H9 (cell line): ENCODE measurements around the gene KRTAP4-5. TPM values are rescaled to one million over a fixed set of nuclear protein-coding genes. Genes with fewer than 3 reads are reported as not detected.

Experiments used
- DNase-seq: peaks from one replicate; pipeline ENCODE4 v3.0.0-alpha.2; 2017
- H2AFZ ChIP-seq: one replicate; pipeline ENCODE4 v1.6.1; 2013; ENCODE audit warnings: mild to moderate bottlenecking, low read length, control low read depth, moderate library complexity
- H2AK5ac ChIP-seq: 2 replicates; pipeline ENCODE4 v1.6.1; 2013; ENCODE audit warnings: low read length, control low read depth, mixed read lengths; ENCODE audit not compliant: insufficient read length
- H2BK120ac ChIP-seq: one replicate; pipeline ENCODE4 v1.6.1; 2013; ENCODE audit warnings: low read depth, mild to moderate bottlenecking, low read length, control low read depth, inconsistent platforms; ENCODE audit not compliant: poor library complexity, severe bottlenecking
- H2BK12ac ChIP-seq: 2 replicates; pipeline ENCODE4 v1.6.1; 2013; ENCODE audit warnings: low read length, control low read depth, mixed read lengths, low read depth; ENCODE audit not compliant: insufficient read length
- H2BK15ac ChIP-seq: 2 replicates; pipeline ENCODE4 v1.6.1; 2013; ENCODE audit warnings: low read depth, low read length, control low read depth
- H2BK20ac ChIP-seq: one replicate; pipeline ENCODE4 v1.6.1; 2013; ENCODE audit warnings: low read depth, mild to moderate bottlenecking, low read length, control low read depth, inconsistent platforms; ENCODE audit not compliant: poor library complexity, severe bottlenecking
- H2BK5ac ChIP-seq: 2 replicates; pipeline ENCODE4 v1.6.1; 2013; ENCODE audit warnings: low read length, control low read depth, mixed read lengths; ENCODE audit not compliant: insufficient read length
- H3K14ac ChIP-seq: 2 replicates; pipeline ENCODE4 v1.6.1; 2013; ENCODE audit warnings: low read length, control low read depth; ENCODE audit not compliant: insufficient read depth
- H3K18ac ChIP-seq: 2 replicates; pipeline ENCODE4 v1.6.1; 2013; ENCODE audit warnings: low read depth, mild to moderate bottlenecking, mixed read lengths, low read length, control low read depth; ENCODE audit not compliant: insufficient read length
- H3K23ac ChIP-seq: 2 replicates; pipeline ENCODE4 v1.6.1; 2013; ENCODE audit warnings: low read length, control low read depth, mixed read lengths, low read depth; ENCODE audit not compliant: insufficient read length
- H3K23me2 ChIP-seq: 2 replicates; pipeline ENCODE4 v1.6.1; 2013; ENCODE audit warnings: low read depth, mild to moderate bottlenecking, mixed read lengths, low read length, control low read depth; ENCODE audit not compliant: insufficient read length, poor library complexity, severe bottlenecking
- H3K27ac ChIP-seq: 2 replicates; pipeline ENCODE4 v1.5.1; 2013; ENCODE audit warnings: low read length, control low read depth, mixed read lengths, low read depth; ENCODE audit not compliant: insufficient read length
- H3K27me3 ChIP-seq: 2 replicates; pipeline ENCODE4 v1.6.1; 2013; ENCODE audit warnings: low read length, control low read depth, inconsistent platforms; ENCODE audit not compliant: insufficient read depth
- H3K4ac ChIP-seq: 2 replicates; pipeline ENCODE4 v1.6.1; 2013; ENCODE audit warnings: low read depth, mild to moderate bottlenecking, control low read depth, inconsistent platforms, low read length, moderate library complexity
- H3K4me1 ChIP-seq: 2 replicates; pipeline ENCODE4 v1.6.1; 2013; ENCODE audit warnings: low read length, control low read depth, inconsistent platforms; ENCODE audit not compliant: insufficient read depth
- H3K4me2 ChIP-seq: 2 replicates; pipeline ENCODE4 v1.6.1; 2013; ENCODE audit warnings: low read length, control low read depth, mixed read lengths; ENCODE audit not compliant: insufficient read length, insufficient read depth
- H3K56ac ChIP-seq: 2 replicates; pipeline ENCODE4 v1.6.1; 2013; ENCODE audit warnings: low read depth, mild to moderate bottlenecking, mixed read lengths, low read length, control low read depth; ENCODE audit not compliant: insufficient read length
- H3K79me1 ChIP-seq: 2 replicates; pipeline ENCODE4 v1.6.1; 2013; ENCODE audit warnings: low read depth, mild to moderate bottlenecking, moderate library complexity, low read length, control low read depth, inconsistent platforms; ENCODE audit not compliant: insufficient read depth, poor library complexity, severe bottlenecking
- H3K79me2 ChIP-seq: 2 replicates; pipeline ENCODE4 v1.6.1; 2013; ENCODE audit warnings: low read length, control low read depth, inconsistent platforms; ENCODE audit not compliant: insufficient read depth
- H3K9ac ChIP-seq: 2 replicates; pipeline ENCODE4 v1.6.1; 2013; ENCODE audit warnings: low read length, control low read depth, mixed read lengths; ENCODE audit not compliant: insufficient read length; ENCODE audit errors: extremely low read depth
- H3K9me3 ChIP-seq: one replicate; pipeline ENCODE4 v1.6.1; 2013; ENCODE audit warnings: low read depth, low read length, inconsistent platforms; ENCODE audit not compliant: control insufficient read depth
- H3T11ph ChIP-seq: one replicate; pipeline ENCODE4 v1.6.1; 2013; ENCODE audit warnings: mild to moderate bottlenecking, low read length, control low read depth, inconsistent platforms
- H4K20me1 ChIP-seq: one replicate; pipeline ENCODE4 v1.6.1; 2013; ENCODE audit not compliant: control insufficient read depth, insufficient read length, insufficient read depth
- H4K5ac ChIP-seq: 2 replicates; pipeline ENCODE4 v1.6.1; 2013; ENCODE audit warnings: low read depth, mild to moderate bottlenecking, mixed read lengths, low read length, control low read depth; ENCODE audit not compliant: insufficient read length
- H4K8ac ChIP-seq: replicated peaks from 2 replicates; pipeline ENCODE4 v1.6.1; 2013; ENCODE audit warnings: low read length, control low read depth, mixed read lengths, low read depth; ENCODE audit not compliant: insufficient read length
- H4K91ac ChIP-seq: 2 replicates; pipeline ENCODE4 v1.6.1; 2013; ENCODE audit warnings: low read depth, mild to moderate bottlenecking, moderate library complexity, mixed read lengths, low read length, control low read depth; ENCODE audit not compliant: insufficient read length
- H3K27ac Mint-ChIP-seq, 3 experiments: 2 replicates in 2 of 3; 3 replicates in 1 of 3; pipeline ENCODE4 v1.8.0; 2020 to 2021; ENCODE audit warnings: mixed read lengths in 3 of 3, mild to moderate bottlenecking in 1 of 3, moderate library complexity in 1 of 3
- H3K27me3 Mint-ChIP-seq: 2 replicates; pipeline ENCODE4 v1.8.0; 2021; ENCODE audit warnings: low read depth, mild to moderate bottlenecking, moderate library complexity, mixed read lengths
- H3K36me3 Mint-ChIP-seq, 3 experiments: 2 replicates in 2 of 3; 3 replicates in 1 of 3; pipeline ENCODE4 v1.8.0; 2020 to 2021; ENCODE audit warnings: low read depth in 3 of 3, mixed read lengths in 3 of 3; ENCODE audit not compliant: insufficient read depth in 1 of 3
- H3K4me1 Mint-ChIP-seq, 2 experiments: 2 replicates each; pipeline ENCODE4 v1.8.0; 2020; ENCODE audit warnings: mixed read lengths in 2 of 2
- H3K4me3 Mint-ChIP-seq, 2 experiments: 2 replicates in 1 of 2; 3 replicates in 1 of 2; pipeline ENCODE4 v1.8.0; 2020 to 2021; ENCODE audit warnings: mild to moderate bottlenecking in 2 of 2, mixed read lengths in 2 of 2, moderate library complexity in 1 of 2
- H3K9me3 Mint-ChIP-seq, 2 experiments: 2 replicates in 1 of 2; 3 replicates in 1 of 2; pipeline ENCODE4 v1.8.0; 2020; ENCODE audit warnings: mild to moderate bottlenecking in 2 of 2, mixed read lengths in 2 of 2, moderate library complexity in 1 of 2
- WGBS: extraction: QIAGEN DNeasy Blood & Tissue Kit; methylation state at CpG from one replicate; pipeline ENCODE4 v1.1.7; 2013; ENCODE audit warnings: missing lambda C conversion rate, low lambda C conversion rate, mixed read lengths; ENCODE audit not compliant: insufficient read length; ENCODE audit errors: extremely low coverage; 5-methylcytosine and 5-hydroxymethylcytosine counted together
- long read RNA-seq: library from polyadenylated mRNA; unstranded; transcript quantifications from one replicate; pipeline ENCODE4 v2.0.0, GENCODE V29; 2020
- total RNA-seq: library from RNA; stranded (reverse); gene quantifications from 2 replicates; pipeline ENCODE4 v1.2.1, GENCODE V29; 2021
- TF ChIP-seq, protein P1 (sequence below): fragments of 200-600 bp; sonication (generic); conservative IDR thresholded peaks from 3 replicates; pipeline ENCODE4 v1.8.0; 2021; ENCODE audit warnings: antibody characterized with exemption, mild to moderate bottlenecking

Gene KRTAP4-5
- not detected in 2 replicates for total RNA-seq
- long read RNA-seq = 0 reads

- no peak within 1 kb of the TSS for H3K18ac ChIP-seq
- no peak within 1 kb of the TSS for H4K5ac ChIP-seq
- no peak within 1 kb of the TSS for H3K27ac ChIP-seq
- no peak within 1 kb of the TSS for H3T11ph ChIP-seq
- no peaks in the 10 kb centered on the region for H3K4me1 ChIP-seq
- no peak within 1 kb of the TSS for H2BK15ac ChIP-seq
- H3K23ac ChIP-seq = no peak within 1 kb of the TSS
- no peak within 1 kb of the TSS for H3K56ac ChIP-seq
- no peak within 1 kb of the TSS for H2BK120ac ChIP-seq
- no peak within 1 kb of the TSS for H3K9ac ChIP-seq
- no peaks in the 10 kb centered on the region for H3K79me2 ChIP-seq
- H3K9me3 ChIP-seq = no peaks in the 10 kb centered on the region
- peaks cover 0 to 2% of the 10 kb centered on the region in 2 experiments; a peak in 1 of 5 replicates for H3K9me3 Mint-ChIP-seq
- no peaks in the 10 kb centered on the region for H3K79me1 ChIP-seq
- TF ChIP-seq, protein P1, sequence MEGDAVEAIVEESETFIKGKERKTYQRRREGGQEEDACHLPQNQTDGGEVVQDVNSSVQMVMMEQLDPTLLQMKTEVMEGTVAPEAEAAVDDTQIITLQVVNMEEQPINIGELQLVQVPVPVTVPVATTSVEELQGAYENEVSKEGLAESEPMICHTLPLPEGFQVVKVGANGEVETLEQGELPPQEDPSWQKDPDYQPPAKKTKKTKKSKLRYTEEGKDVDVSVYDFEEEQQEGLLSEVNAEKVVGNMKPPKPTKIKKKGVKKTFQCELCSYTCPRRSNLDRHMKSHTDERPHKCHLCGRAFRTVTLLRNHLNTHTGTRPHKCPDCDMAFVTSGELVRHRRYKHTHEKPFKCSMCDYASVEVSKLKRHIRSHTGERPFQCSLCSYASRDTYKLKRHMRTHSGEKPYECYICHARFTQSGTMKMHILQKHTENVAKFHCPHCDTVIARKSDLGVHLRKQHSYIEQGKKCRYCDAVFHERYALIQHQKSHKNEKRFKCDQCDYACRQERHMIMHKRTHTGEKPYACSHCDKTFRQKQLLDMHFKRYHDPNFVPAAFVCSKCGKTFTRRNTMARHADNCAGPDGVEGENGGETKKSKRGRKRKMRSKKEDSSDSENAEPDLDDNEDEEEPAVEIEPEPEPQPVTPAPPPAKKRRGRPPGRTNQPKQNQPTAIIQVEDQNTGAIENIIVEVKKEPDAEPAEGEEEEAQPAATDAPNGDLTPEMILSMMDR = no peak
- H3K23me2 ChIP-seq = no peaks in the 10 kb centered on the region
- H3K14ac ChIP-seq = no peak within 1 kb of the TSS; the same call in 1 of the 2 replicates
- no peak within 1 kb of the TSS for H3K4ac ChIP-seq
- WGBS = no CpG with 5 or more reads among the region's 2 CpGs
- H3K27ac Mint-ChIP-seq = 0 out of 7 replicates have a peak within 1 kb of the TSS, but pooled peaks of 1 of the 3 experiments have one; percentile 55
- no peak within 1 kb of the TSS for H2AFZ ChIP-seq
- no peak within 1 kb of the TSS for H2BK5ac ChIP-seq
- H4K91ac ChIP-seq = no peak within 1 kb of the TSS
- H3K27me3 Mint-ChIP-seq = no peaks in the 10 kb centered on the region
- H3K36me3 Mint-ChIP-seq = peaks cover 0 to 4% (median 2%) of the 10 kb centered on the region in 3 experiments; a peak in 3 of 7 replicates
- H3K4me2 ChIP-seq = no peak within 1 kb of the TSS
- no peaks in the 10 kb centered on the region for H4K20me1 ChIP-seq
- peaks cover 2 to 13% of the 10 kb centered on the region in 2 experiments for H3K4me1 Mint-ChIP-seq
- H3K4me3 Mint-ChIP-seq = no peak within 1 kb of the TSS
- H2BK12ac ChIP-seq = no peak within 1 kb of the TSS
- no peak within 1 kb of the TSS for H2BK20ac ChIP-seq
- no peak within 1 kb of the TSS for H4K8ac ChIP-seq
- H2AK5ac ChIP-seq = no peak within 1 kb of the TSS
- no peaks in the 10 kb centered on the region for H3K27me3 ChIP-seq
- DNase-seq = no peak
These were observed at the start of gene KRTAP4-5 for GRCh38 chr17:41149652-41149985. TSS of gene KRTAP4-5 (minus strand) at chr17:41149825. CDS start at chr17:41149767, 58 bp downstream.
